HL-60/S4 treated with retinoic acid at 250 ng/mL for 4 days and 3 days (cell line): Measurements from ENCODE around the gene CDK6.

Experiments
- in situ Hi-C: fragments of 300-500 bp; cut with MboI; formaldehyde crosslinking; loops from 2 replicates; pipeline ENCODE4 v1.7.0; 2022; ENCODE audit warnings: low sequenced_read_pairs

The CDK6 gene

DNA sequence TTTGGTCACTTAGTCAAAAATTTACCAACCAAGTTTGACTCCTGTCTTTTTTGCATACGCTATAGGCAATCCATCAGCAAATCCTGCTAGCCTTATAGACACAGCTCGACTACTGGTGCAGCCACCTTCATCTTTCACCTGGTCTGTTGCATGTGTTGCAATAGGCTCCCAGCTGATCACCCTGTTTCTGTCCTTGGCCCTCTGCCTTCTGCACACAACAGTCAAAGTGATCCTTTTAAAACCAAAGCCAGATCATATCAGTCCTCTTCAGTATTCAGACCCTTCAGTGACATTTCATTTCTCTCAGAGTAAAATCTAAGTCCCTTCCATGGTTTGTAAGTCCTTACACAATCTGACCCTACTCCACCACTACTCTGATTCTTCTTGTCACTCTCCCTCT lies 10.9 kb upstream of the CDK6 start:
- in situ Hi-C loops = no loop called here

GRCh38 chr7:92845736-92846135 lies 9.4 kb upstream of the CDK6 start:
- in situ Hi-C loops = no loop called here

GRCh38 chr7:92843781-92844180 lies 7.4 kb upstream of the CDK6 start:
- in situ Hi-C loops = no loop called here

DNA sequence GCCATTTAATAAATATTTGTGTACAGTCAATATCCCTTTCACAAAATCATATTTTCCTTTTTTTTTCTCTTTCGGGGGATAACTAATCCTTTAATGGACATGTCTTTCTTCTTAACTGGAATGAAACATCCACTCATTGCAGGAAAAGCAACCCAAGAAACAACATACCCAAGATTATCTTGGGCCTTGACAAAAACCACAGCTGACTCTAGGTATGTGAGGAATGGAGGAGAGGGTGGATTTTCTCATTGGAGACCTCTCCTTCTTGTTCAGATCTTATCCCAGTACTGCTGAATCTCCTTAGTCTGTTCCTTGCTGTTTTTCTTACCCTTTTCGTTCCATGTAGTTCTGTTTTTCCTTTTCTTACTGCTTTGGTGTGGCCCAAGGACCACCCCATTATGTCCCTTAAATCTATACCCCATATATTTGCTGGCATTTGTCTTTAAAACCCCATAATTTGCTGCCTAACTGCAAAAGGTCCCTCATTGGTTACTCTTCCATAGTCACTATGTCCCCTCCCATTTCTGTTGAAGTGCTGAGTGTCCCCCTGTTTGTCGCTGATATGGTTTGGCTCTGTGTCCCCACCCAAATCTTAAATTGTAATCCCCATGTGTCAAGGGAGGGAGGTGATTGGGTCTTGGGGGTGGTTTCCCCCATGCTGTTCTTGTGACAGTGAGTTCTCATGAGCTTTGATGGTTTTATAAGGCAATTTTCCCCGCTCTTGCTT lies 6.8 kb upstream of the CDK6 start:
- in situ Hi-C loops = no loop called here

GRCh38 chr7:92841192-92841591 lies 4.8 kb upstream of the CDK6 start:
- in situ Hi-C loops = no loop called here

GRCh38 chr7:92840316-92840715 lies 3.9 kb upstream of the CDK6 start:
- in situ Hi-C loops = no loop called here

GRCh38 chr7:92839901-92840300 lies 3.5 kb upstream of the CDK6 start:
- in situ Hi-C loops = no loop called here

- in situ Hi-C loops = no loop called here
These were observed 2.6 kb upstream of the CDK6 start for GRCh38 chr7:92838934-92839333.

GRCh38 chr7:92837000-92837749 lies 802 bp upstream of the CDK6 start:
- in situ Hi-C loops = no loop called here

GRCh38 chr7:92835851-92836488 lies 403 bp downstream of the CDK6 start:
- in situ Hi-C loops = no loop called here

GRCh38 chr7:92835261-92835850 lies 1.0 kb downstream of the CDK6 start:
- in situ Hi-C loops = no loop called here

- in situ Hi-C loops = no loop called here
These were observed 1.7 kb downstream of the CDK6 start for GRCh38 chr7:92834507-92835260.

DNA sequence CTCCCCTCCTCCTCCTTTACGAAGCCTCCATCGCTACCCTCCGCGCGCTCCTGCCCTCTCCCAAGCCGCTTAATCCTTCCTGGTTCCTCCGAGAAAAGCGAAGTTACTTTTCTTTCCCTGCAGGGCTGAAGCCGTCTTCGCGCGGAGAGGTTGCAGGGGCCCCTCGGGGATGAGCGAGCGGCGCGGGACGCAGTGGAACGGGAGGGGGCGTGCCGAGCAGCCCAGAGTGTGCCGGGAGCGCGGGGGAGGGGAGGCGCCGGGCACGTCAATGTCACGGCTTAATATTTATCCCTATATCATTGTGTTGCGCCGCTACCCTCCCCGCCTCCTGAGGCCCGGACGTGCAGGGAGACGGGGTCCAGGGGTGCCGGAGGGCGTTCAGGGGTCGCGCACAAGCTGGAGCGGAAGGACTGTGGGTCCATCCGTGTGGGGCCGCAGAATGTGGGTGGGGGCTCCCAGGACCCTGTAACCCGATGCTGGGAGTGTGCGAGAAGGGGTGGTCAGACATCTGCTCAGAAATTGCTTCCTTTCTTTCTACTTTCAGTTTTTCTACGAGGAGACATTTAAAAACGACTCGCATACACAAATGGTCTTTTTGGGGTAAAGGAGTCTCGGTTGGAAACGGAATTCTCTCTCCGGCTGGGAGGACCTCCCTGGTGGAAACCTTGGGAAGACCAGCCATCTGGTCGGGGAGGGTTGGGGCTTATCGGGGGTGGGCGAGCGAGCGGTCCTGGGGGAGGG lies 2.4 kb downstream of the CDK6 start:
- in situ Hi-C loops = no loop called here

GRCh38 chr7:92833024-92833765 lies 3.2 kb downstream of the CDK6 start:
- in situ Hi-C loops = no loop called here

DNA sequence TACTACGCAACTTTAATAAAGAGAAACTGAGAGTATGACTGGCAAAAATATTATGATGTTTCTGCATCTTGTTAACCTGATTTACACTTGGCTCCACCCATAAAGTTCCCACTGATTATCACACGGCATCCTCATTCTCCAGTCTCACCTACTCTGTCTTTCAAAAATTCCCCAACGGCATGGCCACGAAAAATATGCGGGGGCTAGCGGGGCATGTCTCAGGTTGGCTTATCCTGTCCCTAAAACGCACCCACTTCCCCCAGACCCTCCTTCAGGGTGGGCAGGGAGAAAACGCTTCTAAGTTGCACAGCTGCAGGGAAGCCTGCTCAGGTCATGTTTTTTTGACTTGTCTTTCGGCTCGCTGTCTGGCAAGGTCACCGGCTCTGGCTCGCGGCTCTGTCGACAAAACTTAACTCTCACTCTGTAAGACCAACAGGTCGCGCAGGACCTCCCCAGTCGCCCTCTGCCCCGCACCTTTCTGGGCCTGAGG lies 3.8 kb downstream of the CDK6 start:
- in situ Hi-C loops = no loop called here

DNA sequence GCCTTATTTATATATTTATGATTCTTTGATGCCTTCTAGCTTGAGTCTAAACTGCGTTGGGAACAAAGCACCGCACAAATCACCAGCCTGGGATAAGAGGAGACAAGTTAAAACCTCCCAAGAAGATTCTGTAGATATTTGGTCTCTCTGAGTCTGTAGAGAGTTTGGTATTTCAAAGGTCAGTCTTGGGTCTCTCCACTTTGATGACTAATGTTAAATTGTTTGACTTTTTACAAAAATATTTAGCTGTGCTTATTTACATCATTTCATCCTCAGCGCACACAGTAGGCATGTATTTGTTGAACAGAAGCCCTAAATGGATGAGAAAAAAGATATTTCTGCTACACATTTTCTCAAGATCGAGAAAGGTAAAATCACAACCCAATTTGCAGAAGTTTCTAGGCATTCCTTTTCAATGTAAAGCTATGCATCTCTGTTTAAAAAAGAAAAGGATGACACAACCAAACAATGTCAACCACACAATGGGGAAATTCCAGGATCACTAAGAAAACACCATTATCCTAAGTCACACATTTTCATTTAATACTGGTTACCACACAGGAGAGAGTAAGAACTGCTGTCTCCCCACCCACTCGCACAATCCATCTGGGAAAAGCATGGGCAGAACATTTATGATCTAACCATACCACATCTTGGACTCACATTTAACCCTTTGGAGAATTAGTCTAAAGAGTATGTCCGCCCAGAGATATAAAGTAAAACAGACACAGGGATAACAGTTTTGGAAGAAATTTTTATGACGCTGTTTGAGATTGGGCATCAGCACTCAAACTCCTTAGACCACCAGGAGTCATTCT lies 4.4 kb downstream of the CDK6 start:
- in situ Hi-C loops = no loop called here

- in situ Hi-C loops = no loop called here
These were observed 5.8 kb downstream of the CDK6 start for GRCh38 chr7:92830532-92831110.

GRCh38 chr7:92830027-92830426 lies 6.3 kb downstream of the CDK6 start:
- in situ Hi-C loops = no loop called here
